HG03558 (cell line): ENCODE data around the gene CHSY1.
A peak's percentile ranks its signal among the peaks of the same experiment; 100 is the strongest.
"Not testable (repeated sequence)": the region's sequence is repeated elsewhere in the genome, so short reads cannot be mapped to it uniquely, and the experiment has no call there.

Source experiments
- ATAC-seq: cut with Tn5 transposase; IDR thresholded peaks from one replicate; pipeline ENCODE4 v1.9.1; 2021; ENCODE audit warnings: moderate number of reproducible peaks; ENCODE audit not compliant: unreplicated experiment; ENCODE audit errors: extremely low read depth

The CHSY1 gene

GRCh38 chr15:101251830-101252820, at the start of gene CHSY1:
CHSY1 (minus strand) TSS chr15:101252048; CDS start chr15:101251456, 592 bp downstream.
- ATAC-seq: peak; percentile 45

DNA sequence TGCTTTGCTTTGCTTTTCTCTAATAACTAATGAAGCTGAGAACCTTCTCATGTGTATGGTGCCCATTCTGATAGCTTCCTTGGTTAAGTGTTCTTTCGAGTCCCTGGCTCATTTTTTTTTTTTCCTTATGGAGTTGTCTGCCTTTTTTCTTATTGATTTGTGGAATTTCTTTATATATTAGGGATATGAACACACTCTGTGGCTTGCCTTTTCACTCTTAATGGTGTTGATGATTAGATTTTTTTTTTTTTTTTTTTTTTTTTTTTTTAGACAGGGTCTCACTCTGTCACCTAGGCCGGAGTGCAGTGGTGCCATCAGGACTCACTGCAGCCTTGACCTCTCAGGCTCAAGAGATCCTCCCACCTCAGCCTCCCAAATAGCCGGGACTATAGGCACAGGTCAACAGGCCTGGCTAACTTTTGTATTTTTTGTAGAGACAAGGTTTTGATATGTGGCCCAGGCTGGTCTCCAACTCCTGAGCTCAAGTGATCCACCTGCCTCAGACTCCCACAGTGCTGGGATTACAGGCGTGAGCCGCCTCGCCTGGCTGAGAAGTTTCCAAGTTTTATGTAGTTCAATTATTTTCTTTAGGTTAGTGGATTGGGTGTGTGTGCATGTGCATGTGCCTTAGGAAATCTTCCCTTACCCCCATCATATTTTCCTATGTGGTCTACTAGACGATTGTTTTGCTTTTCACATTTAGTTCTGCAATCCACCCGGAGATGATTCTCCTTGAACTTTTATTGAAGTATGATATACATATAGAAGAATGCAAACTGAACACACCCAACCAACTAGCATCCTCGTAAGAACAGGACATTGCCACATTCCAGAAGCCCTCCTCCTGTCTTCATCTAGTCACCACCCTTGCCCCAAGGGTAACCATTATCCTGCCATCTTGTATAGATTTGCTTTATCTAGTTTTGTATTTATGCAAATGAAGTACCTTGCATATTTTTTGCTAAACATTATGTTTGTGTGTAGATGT, 44.9 kb upstream of the CHSY1 start:
- ATAC-seq: no peak

- no peak for ATAC-seq
These were observed 43.8 kb upstream of the CHSY1 start for GRCh38 chr15:101295607-101296161.

DNA sequence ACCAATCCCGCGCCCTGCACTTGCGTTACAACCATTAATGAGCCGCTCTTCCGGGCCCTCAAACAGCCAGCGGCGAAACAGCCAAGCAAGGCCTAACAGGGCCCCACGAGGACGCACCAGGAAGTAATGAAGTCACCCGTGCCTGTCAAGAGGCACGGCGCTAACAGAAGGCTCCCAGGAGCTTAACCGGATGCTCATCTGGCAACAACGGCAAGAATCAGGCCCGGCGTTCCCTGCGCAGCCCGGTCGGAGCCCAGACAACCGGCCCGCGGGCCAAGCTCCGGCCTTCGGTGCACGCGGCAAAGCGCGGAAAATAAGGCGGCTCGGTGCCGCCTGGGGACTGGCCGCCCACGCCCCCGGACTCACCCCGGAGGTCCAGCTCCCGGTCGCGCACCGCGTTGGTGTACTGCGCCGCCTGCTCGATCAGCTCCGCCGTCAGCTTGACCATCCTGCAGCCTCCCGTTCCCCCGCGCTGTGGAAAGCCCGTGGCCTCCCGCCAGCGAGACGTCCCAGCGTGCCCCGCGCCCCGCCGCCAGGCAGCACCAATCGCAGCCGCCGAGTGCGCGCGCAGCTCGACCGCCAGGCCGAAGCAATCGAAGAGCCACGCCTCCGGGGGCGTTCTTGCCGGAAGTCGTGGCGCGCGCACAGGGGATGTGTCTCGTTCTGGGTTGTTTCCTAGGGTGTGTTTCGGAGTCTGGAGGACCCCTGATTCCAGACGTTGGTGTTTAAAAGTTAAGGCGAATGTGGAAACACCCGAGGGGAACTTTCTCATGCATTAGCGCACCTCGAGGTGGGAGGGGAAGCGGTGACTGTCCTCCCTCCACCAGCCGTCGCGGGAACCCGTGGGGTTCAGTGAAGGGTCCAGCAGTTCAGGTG, 43.1 kb upstream of the CHSY1 start, which contains the start of gene SNRPA1:
TSS of gene SNRPA1 (minus strand) at position 518 of the 876 bp plus-strand sequence. CDS start at position 448, 70 bp downstream.
- ATAC-seq: peak; percentile 54

DNA sequence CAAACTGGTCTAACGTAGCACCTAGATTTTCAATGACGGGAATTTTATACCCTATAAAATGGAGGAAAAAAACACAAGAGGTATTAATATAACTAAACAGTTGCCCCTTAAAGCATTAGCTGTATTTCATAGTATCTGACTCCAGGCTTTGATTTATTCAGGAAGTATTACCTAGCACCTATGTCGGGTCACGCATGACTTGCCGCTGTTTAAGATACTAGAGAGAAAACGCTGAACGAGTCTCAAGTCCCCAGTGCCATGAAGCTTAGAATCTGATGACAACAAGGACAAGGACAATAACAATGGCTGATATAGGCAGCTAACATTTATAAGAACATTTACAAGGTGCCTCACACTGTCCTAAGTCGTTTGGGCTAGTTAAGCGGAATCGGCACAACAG, 41.3 kb upstream of the CHSY1 start:
- no peak for ATAC-seq

GRCh38 chr15:101288905-101289513, 37.2 kb upstream of the CHSY1 start:
- no peak for ATAC-seq

DNA sequence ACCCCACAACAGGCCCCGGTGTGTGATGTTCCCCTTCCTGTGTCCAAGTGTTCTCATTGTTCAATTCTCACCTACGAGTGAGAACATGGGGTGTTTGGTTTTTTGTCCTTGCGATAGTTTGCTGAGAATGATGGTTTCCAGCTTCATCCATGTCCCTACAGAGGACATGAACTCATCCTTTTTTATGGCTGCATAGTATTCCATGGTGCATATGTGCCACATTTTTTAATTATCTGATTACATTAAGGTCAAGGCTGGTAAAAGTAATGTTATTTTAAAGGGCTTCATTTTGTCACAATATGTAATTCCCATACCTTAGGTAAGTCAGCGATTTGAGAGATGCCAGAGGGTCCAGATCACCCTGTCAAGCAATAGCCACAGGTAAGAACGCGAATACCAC, 35.5 kb upstream of the CHSY1 start:
- ATAC-seq: not testable (repeated sequence)

DNA sequence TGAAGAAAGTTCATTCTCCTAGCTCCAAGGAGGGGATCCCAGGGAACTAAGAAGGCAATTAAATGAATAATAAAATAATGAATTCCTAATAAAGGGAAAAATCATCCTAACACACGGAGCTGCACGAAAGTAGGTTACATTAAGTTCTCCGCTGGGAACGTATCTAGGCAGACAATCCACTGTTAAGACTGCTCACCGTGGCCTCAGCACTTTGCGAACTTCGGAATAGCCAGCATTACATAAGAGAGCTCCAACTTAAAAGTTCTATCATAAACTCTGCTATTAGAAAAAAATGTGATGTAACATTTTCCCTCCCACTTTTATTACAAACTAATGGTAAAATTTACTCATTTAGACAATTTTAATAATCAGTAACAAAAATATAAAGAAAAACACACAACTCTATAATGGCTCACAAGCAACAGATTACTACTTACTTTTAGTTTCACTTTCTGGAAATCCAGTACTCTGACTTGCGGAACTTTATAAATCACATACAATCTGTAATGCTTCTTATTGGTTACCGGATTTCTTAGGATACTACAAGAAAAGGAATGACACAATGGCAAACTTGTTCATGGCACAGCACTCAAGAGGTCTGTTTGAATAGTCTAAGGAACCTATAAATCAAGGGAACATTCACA, 34.7 kb upstream of the CHSY1 start:
- no peak for ATAC-seq

GRCh38 chr15:101283931-101284330, 32.1 kb upstream of the CHSY1 start:
- ATAC-seq: no peak

DNA sequence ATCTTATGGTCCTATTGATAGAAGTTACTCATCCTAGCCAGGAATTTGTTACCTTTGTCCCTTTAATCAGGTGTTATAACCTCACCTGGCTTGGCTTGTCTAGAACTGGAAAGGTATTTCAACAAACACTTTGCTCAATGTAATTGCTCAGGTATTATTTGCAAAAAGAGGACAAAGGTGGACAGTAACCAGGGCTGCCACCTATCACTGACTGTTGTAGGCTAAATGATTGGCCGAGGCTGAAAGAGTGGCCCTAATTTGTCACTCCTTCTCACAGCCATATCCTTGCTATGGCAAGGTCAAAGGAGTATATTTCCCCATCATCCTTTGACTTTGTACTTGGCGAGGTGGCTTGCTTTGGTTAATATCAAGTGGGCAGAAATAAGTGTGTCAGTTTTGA, 28.2 kb upstream of the CHSY1 start:
- ATAC-seq: no peak

GRCh38 chr15:101277943-101278564, 26.2 kb upstream of the CHSY1 start:
- no peak for ATAC-seq

- ATAC-seq: peak; percentile 59
These were observed 25.4 kb upstream of the CHSY1 start, which contains the start of gene SELENOS for GRCh38 chr15:101277038-101277822. SELENOS (minus strand) TSS chr15:101277485; CDS start chr15:101277417, 68 bp downstream.

DNA sequence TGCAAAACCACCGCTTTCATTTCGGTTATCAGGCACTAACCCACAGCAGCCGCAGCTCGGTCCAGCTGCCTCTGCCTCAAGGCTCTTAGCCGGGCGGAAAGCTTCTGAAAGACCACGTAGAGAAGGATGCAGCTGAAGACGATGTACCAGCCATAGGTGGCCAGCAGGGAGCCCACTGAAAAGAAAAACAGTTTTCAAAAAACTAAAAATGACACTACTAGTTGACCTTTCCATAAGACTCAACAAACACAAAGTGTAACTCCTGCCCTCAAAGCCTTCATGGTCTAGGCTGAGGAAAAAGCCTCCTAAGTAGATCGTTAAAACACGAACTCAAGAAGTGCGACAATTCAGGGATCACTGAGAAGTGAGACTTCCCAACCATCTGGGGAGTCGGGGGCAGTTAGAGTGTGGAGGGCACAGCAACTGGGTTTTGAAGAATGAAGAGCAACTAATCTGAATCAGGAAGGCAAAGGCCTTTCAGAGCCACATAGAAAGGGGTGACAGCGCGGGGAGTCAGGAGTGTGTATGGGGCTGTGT, 24.7 kb upstream of the CHSY1 start:
- ATAC-seq: no peak

GRCh38 chr15:101275018-101275417, 23.2 kb upstream of the CHSY1 start:
- peak; percentile 39 for ATAC-seq

DNA sequence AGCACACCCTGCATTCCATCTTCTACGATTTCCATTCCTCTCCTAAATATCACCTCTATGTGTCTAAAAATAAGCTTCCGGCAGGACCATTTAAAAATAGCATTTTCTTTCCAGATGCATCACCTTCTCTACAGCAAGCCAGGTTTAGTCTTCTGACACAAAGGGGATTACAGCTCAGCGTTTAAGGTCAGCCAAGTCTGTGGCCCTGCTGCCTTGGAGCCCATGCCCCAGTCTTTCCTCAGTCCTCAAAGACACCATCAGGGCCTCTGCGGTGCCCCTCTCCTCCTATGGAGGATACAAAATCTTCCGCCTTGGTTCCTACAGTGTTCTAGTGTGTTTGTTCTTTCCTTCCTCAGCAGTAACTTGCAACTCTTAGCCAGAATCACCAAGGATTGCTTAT, 21.7 kb upstream of the CHSY1 start:
- ATAC-seq: no peak

DNA sequence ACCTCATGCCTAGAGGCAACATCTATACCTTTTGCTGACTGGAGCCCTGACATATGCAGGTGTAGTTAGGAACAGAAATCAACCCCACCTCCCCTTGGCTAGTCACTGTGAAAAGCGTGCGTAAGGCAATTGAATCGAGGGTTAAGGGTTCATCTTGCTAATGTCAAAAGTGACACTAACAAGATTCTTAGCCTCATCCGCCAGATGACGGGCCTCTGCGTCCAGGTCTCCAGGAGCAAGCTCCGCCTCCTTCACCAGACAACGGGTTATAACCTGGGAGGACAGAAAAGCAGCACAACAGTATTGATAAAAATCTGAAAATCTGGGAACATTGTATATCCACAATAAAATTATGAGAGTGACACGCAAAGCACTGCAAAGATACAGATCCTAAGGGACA, 20.7 kb upstream of the CHSY1 start:
- no peak for ATAC-seq
